ENCODE measurements around the gene APH1B.
A peak's percentile ranks its signal among the peaks of the same experiment; 100 is the strongest.
"Not testable (repeated sequence)": the region's sequence is repeated elsewhere in the genome, so short reads cannot be mapped to it uniquely, and the experiment has no call there.

Gene APH1B

DNA sequence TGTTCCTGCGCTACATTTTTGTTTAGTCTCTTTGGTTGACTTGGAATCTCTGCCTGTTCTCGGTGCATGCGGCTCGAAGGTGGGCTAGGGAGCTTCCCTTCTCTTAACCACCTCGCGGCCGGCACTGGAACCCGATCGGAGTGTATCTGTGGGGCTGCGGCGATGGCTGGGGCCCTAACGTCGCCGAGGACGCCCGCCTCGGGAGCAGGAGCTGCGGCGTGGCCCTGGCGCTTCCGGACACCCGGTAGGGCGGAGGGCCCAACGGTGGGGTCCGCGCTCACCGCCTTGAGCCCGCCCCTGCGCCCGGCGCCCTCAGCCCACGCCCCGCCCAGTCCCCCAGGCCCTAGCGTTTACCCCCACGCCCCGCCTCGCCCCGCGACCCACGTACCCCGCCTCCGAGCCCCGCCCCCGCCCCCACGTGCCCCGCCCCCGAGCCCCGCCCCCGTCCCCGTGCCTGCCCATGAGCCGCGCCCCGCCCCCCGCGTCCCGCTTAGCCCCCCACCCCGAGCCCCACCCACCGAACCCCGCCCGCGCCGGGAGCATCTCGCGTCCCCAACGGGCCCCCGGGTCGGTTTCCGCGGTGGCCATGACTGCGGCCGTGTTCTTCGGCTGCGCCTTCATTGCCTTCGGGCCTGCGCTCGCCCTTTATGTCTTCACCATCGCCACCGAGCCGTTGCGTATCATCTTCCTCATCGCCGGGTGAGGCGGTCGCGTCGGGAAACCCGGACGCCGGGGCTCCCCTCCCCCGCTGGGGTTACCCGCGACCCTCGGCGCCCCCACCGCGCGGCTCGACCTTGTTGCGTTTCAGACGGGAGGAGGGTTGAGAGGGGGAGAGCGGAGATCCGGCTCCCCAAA, at the start of gene APH1B:
TSS of gene APH1B (plus strand) at position 568 of the 855 bp plus-strand sequence. CDS start at position 587, 19 bp downstream.
- DNase-seq = peak; percentile 78

- no peak for DNase-seq
Measured at GRCh38 chr15:63227689-63228088, 49.7 kb upstream of the APH1B start.

- DNase-seq = no peak
Measured at GRCh38 chr15:63231206-63231605, 46.2 kb upstream of the APH1B start.

DNA sequence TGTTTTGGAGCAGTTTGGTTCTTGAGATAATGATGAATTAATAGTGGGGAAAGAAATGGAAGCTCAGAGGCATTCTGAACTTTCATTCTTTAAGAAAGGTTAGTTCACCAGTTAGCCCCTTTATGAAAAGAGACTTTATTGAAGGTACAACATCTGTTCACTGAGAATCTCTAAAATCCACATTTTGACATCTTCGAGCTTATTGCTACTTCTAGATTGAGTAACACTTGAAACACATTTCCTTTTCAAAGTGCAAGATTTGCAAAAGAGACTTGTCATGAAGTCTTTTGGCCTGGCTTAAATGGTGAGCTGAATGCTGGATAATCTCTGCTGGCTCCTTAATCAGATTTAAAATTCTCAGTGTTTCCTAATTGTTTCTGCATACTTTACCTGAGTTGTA, 45.7 kb upstream of the APH1B start:
- DNase-seq = no peak

- no peak for DNase-seq
Measured at GRCh38 chr15:63232405-63232804, 45.0 kb upstream of the APH1B start.

GRCh38 chr15:63232943-63233342, 44.5 kb upstream of the APH1B start:
- no peak for DNase-seq

DNA sequence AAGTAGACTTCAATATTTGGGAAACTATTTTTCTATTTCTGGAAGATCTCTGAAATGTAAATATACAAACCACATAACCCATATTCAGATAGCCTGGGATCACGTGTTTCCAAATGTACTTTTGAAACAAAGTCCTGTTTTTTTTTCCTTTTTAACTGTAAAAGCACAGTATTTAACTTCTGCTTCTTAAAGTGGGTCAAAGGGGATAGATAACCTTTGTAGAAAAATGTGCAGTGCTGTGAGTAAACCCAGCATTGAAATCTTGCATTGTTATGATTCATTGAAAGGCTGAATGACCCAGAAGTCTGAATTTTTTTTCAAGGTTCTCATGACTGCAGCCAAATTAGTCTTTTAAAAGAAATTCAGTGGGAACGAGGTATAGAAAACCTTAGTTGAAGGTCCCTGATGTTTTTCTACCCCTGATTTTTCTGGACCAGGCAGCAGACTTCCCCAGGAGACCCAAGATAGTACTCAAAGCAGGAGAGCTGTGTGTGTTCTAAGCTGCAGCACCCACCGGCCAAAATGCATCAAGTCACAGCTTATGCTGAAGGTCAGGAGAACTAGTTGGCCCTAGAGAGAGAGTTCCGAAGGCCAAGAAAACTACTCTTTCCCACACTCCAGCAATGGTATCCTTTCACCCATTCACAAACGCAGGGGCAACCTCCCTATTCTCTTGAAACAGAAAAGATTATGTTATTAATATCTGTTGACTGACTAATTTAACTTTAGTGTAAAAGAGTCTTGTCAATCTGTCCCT, 43.6 kb upstream of the APH1B start:
- DNase-seq = no peak

DNA sequence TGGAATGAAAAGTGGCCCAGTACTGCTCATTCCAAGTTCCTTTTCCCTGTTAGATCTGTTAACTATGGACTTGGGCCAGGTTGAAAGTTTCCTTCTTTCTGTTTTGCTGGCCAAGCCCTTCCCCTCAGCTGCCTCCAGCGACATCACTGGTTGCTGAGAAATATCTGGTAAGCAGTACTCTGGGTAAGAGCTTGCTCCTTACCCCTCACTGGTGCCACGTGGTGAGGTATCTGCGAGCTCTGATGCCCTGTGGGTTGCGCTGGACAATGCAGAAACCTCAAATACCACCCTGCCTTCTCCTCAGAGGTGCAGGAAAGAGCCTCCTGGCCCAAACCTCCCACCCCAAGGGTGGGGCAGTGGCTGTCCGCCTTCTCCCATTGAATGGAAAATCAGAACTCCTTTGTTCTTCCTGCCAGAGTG, 42.9 kb upstream of the APH1B start:
- DNase-seq = no peak

GRCh38 chr15:63236272-63236671, 41.1 kb upstream of the APH1B start:
- no peak for DNase-seq

GRCh38 chr15:63237086-63237485, 40.3 kb upstream of the APH1B start:
- DNase-seq = not testable (repeated sequence)

GRCh38 chr15:63238171-63238570, 39.2 kb upstream of the APH1B start:
- no peak for DNase-seq

GRCh38 chr15:63238796-63239195, 38.6 kb upstream of the APH1B start:
- no peak for DNase-seq

DNA sequence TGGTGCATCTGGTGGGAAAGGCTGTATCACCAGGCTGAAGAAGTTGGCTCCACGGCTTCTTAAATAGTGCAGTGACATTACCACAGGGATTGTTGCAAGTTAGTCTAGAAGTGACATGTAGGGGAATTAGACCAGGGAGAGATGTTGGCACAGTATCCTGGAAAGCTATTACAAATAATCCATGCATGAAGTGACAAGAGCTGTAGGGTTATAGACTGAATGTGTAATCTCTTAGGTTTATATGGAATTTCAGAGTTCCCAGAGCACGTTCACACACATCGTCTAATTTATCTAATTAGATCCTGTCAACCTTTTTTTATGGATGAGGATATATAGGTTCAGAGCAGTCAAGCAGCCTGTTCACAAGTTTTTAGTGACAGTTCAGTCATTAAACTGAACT, 37.3 kb upstream of the APH1B start:
- DNase-seq = no peak

DNA sequence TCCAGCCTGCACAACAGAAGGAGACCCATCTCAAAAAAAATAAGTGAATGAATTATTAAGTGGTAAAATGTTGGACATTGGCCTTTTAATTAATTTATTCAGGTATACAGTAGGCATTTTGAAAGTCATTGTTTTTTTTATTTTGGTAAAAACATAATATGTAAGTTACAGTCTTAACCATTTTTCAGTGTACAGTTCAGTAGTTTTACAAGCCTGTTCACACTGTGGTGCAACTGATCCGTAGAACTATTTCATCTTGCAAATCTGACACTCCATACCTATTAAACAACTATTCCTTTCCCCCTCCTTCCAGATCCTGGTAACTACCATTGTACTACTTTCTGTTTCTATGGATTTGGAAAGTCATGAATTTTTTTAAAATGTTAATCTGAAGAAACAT, 36.1 kb upstream of the APH1B start:
- no peak for DNase-seq

DNA sequence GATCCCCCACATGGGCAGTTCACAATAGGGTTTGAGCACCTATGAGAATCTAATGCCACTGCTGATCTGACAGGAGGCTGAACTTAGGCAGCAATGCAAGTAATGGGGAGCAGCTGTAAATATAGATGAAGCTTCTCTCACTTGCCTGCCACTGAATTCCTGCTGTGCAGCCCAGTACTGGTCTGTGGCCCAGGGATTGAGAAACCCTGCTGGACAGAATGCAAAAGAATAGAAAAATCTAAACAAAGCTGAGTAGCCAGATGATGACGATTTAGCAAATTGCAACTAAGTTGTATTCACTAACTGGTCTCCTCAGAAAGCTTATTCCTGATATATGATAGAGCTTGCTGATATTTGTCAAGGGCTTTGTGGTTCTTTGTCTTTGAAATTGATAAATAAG, 34.3 kb upstream of the APH1B start:
- DNase-seq = no peak

GRCh38 chr15:63243776-63244175, 33.6 kb upstream of the APH1B start:
- no peak for DNase-seq

GRCh38 chr15:63244399-63244798, 33.0 kb upstream of the APH1B start:
- DNase-seq = no peak

DNA sequence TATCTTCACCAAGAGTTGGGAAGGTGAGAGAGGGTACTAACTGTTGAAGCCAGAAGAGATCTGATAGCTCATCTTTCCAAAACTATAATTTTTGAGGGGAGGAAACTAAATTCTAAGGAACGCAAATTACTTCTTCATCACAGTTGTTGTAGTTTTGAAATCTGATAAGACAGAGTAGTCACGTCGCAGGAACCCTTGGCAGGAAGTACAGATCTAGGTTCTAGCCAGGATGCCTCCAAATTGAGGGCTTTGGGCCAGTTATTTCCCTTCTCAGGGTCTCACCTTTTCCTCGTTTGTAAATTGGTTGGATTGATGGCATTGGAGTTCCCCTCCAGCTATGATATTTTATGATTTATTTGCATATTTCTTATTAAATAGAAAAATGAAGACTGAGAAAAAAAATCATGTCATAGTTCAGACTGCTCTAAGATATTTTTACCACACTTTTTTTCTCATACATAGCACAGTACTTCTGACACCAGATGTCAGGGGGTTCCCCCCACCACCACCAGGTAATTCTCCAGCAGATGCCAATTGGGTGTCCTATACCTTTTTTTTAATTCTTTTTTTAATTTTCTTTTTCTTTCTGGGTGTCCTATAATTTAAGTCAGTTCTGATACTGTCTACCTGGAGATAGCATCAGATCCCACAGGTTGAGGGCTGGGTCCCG, 32.3 kb upstream of the APH1B start:
- no peak for DNase-seq

DNA sequence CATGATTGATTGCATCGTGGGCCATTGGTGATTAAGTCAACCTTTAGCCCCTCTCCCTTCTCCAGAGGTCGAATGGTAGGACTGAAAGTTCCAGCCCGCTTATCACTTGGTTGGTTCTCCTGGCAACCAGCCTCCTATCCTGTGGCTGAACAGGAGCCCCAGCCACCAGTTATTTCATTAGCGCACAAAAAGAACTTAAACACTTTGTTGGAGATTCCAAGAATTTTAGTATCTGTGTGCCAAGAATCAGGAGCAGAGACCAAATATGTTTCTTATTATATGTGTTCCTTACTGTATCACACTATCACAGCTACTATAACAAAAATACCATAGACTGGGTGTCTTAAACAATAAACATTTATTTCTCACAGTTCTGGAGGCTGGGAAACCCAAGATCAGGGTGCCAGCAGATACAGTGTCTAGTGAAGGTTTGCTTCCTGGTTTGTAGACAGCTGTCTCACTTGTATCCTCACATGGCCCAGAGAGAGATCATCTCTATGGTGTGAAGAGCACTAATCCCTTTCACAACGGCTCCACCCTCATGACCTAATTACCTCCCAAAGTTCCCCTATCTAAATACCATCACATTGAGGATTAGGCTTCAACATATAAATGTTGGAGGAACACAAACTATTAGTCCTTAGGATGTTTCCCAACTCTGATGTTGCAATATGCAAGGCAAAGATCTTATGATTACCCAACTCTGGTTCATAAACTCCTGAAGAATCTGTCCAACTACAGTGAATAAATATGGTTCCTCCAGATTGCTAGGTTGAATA, 30.5 kb upstream of the APH1B start:
- no peak for DNase-seq

GRCh38 chr15:63250312-63250965, 27.0 kb upstream of the APH1B start:
- no peak for DNase-seq

- DNase-seq = no peak
Measured at GRCh38 chr15:63251701-63252100, 25.7 kb upstream of the APH1B start.

DNA sequence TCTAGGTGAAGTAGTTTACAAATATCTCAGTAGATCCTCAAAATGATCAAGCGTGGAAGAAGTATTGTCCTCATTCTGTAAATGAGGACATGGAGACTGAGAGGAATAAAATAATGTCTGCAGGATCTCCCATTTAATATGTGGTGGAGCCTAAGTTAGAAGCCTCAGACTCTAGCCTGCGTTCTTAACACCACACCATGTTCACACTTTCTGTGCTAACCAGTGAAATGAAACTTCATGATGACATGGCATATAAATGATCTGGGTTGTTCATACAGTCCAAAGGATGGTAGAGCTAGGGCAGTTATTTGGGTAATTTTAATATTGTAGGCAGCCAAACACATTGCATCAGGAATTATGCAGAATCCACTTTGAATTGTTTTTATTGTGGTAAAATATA, 25.1 kb upstream of the APH1B start:
- no peak for DNase-seq

Data from activated effector memory CD4-positive, alpha-beta T cell treated with Interleukin-2 at 50 U/mL for 16 hours (primary cell).